Kidney (tissue), 14 donors: ENCODE measurements around the gene MARK4. TPM values are rescaled to one million over a fixed set of nuclear protein-coding genes. Genes with fewer than 3 reads are reported as not detected.
A peak's percentile ranks its signal among the peaks of the same experiment; 100 is the strongest.
"Not testable (repeated sequence)": the region's sequence is repeated elsewhere in the genome, so short reads cannot be mapped to it uniquely, and the experiment has no call there.

Experiments
- DNase-seq, 5 donors: peaks; one replicate each; pipeline ENCODE4 v3.0.0-alpha.2; 2013 to 2020
- FAIRE-seq: peaks from 2 replicates; lab custom pipeline; 2012; peaks lifted over from hg19 to GRCh38; lab: Jason Lieb, UNC
- H3K27ac ChIP-seq, 2 donors: one replicate each; pipeline ENCODE4 v1.7.0; 2013; ENCODE audit warnings: low read depth in 2 of 2, low read length in 2 of 2, inconsistent platforms in 1 of 2
- H3K27me3 ChIP-seq: one replicate; pipeline ENCODE4 v1.7.1; 2013; ENCODE audit warnings: low read length, inconsistent platforms; ENCODE audit not compliant: control insufficient read depth, insufficient read depth
- H3K36me3 ChIP-seq, 3 donors: one replicate each; pipeline versions ENCODE4 v1.7.0 to v1.7.1; 2013; ENCODE audit warnings: low read length in 3 of 3, control low read depth in 1 of 3, inconsistent platforms in 1 of 3; ENCODE audit not compliant: insufficient read depth in 3 of 3, control insufficient read depth in 2 of 3
- H3K4me1 ChIP-seq, 3 donors: one replicate each; pipeline versions ENCODE4 v1.7.0 to v1.7.1; 2013; ENCODE audit warnings: low read length in 3 of 3, inconsistent platforms in 1 of 3, low read depth in 1 of 3; ENCODE audit not compliant: control insufficient read depth in 2 of 3, insufficient read depth in 2 of 3
- H3K4me3 ChIP-seq, 3 donors: one replicate each; pipeline versions ENCODE4 v1.7.0 to v1.8.1; 2013; ENCODE audit warnings: low read length in 3 of 3, control low read depth in 1 of 3, inconsistent platforms in 1 of 3
- H3K9ac ChIP-seq, 3 donors: one replicate each; pipeline versions ENCODE4 v1.7.0 to v1.7.1; 2013; ENCODE audit warnings: low read length in 3 of 3, control low read depth in 1 of 3, inconsistent platforms in 1 of 3
- H3K9me3 ChIP-seq, 3 donors: one replicate each; pipeline versions ENCODE4 v1.7.0 to v1.7.1; 2013; ENCODE audit warnings: low read length in 3 of 3, control low read depth in 1 of 3, inconsistent platforms in 1 of 3; ENCODE audit not compliant: control insufficient read depth in 2 of 3, insufficient read depth in 1 of 3
- CTCF ChIP-seq: IDR thresholded peaks from 3 replicates; pipeline ENCODE4 v1.5.1; 2012; ENCODE audit warnings: mild to moderate bottlenecking, moderate library complexity, borderline replicate concordance; ENCODE audit not compliant: insufficient read depth; ENCODE audit errors: extremely low read depth
- intact Hi-C: fragments of 100-400 bp; cut with DNase I; formaldehyde crosslinking; loops from one replicate; pipeline ENCODE4 v1.11.1; 2022
- polyA plus RNA-seq: library from polyadenylated mRNA; stranded (reverse); fragments of 350-450 nt; fragmentation: Illumina TruSeq; extraction: RNeasy Lipid Tissue Mini Kit (QIAGEN cat#74804); gene quantifications from one replicate; pipeline ENCODE4 v1.2.3, GENCODE V29; 2014; ENCODE audit warnings: low read depth, low replicate concordance; ENCODE audit not compliant: insufficient read depth
- total RNA-seq: library from RNA; stranded (reverse); fragmentation: NEBNext Ultra II Directional; extraction: Animal tissue kit (Norgen Biotek cat#: 25700); gene quantifications from one replicate; pipeline ENCODE4 v1.2.1, GENCODE V29; 2021
- donor health status: control.
- donor health status: control.
- donor health status: control.
- donor health status: control.
- donor health status: control.
- donor health status: DM: yes; HTN: yes; CAD: no.
- donor health status: Normal renal cell carcinoma (clear cell type).

MARK4 gene
- total and polyA plus RNA-seq, 2 donors from 2014 or later = 13.6 to 29.7 TPM

- no peak overlapping the region for H3K9ac ChIP-seq
- H3K27me3 ChIP-seq = no peaks in the 10 kb centered on the region
- H3K27ac ChIP-seq = no peak overlapping the region
- no peak overlapping the region for H3K4me3 ChIP-seq
- no peak for TF ChIP-seq CTCF
- peaks cover 0 to 3% (median 0%) of the 10 kb centered on the region in 3 donors for H3K36me3 ChIP-seq
- H3K4me1 ChIP-seq = no peaks in the 10 kb centered on the region
- no peaks in the 10 kb centered on the region for H3K9me3 ChIP-seq
- no peak for FAIRE-seq
- intact Hi-C loops = no loop called here
- DNase-seq = no peak
Observed at GRCh38 chr19:45222724-45223123, 28.3 kb upstream of the MARK4 start.

GRCh38 chr19:45223879-45224278 lies 27.2 kb upstream of the MARK4 start:
- Histone ChIP-seq H3K9ac (no peak overlapping the region), H3K27me3 (no peaks in the 10 kb centered on the region), H3K9me3 (no peaks in the 10 kb centered on the region), H3K4me3 (no peak overlapping the region), H3K4me1 (no peaks in the 10 kb centered on the region), H3K27ac (no peak overlapping the region), H3K36me3 (peaks cover 0 to 3% (median 0%) of the 10 kb centered on the region in 3 donors)
- DNase-seq = no peak
- no peak for FAIRE-seq
- intact Hi-C loops = no loop called here
- no peak for TF ChIP-seq CTCF

- no peaks in the 10 kb centered on the region for H3K9me3 ChIP-seq
- H3K4me1 ChIP-seq = no peaks in the 10 kb centered on the region
- no peak overlapping the region for H3K9ac ChIP-seq
- H3K36me3 ChIP-seq = peaks cover 0 to 3% (median 0%) of the 10 kb centered on the region in 3 donors
- no peak for TF ChIP-seq CTCF
- no peak overlapping the region for H3K27ac ChIP-seq
- DNase-seq (no peak), FAIRE-seq (no peak)
- intact Hi-C loops = no loop called here
- no peak overlapping the region for H3K4me3 ChIP-seq
- H3K27me3 ChIP-seq = no peaks in the 10 kb centered on the region
Observed at GRCh38 chr19:45224645-45225044, 26.4 kb upstream of the MARK4 start.

- H3K27ac ChIP-seq, H3K4me3 ChIP-seq, H3K9ac ChIP-seq, H3K9me3 ChIP-seq, H3K4me1 ChIP-seq, intact Hi-C loops, H3K27me3 ChIP-seq, H3K36me3 ChIP-seq, DNase-seq: not testable (repeated sequence)
- peak; percentile 98 for FAIRE-seq
Observed at GRCh38 chr19:45229056-45229455, 22.0 kb upstream of the MARK4 start.
